ENCODE results near the gene UVRAG.

The UVRAG gene

GRCh38 chr11:75784085-75784478 lies 30.9 kb upstream of the UVRAG start:
- DNase-seq = no peak

- DNase-seq = no peak
Measured at GRCh38 chr11:75784506-75784905, 30.5 kb upstream of the UVRAG start.

GRCh38 chr11:75785187-75785586 lies 29.8 kb upstream of the UVRAG start:
- no peak for DNase-seq

- no peak for DNase-seq
Measured at GRCh38 chr11:75786101-75786736, 28.8 kb upstream of the UVRAG start.

GRCh38 chr11:75789521-75789920 lies 25.5 kb upstream of the UVRAG start:
- no peak for DNase-seq

- DNase-seq = no peak
Measured at GRCh38 chr11:75790986-75791385, 24.0 kb upstream of the UVRAG start.

GRCh38 chr11:75792127-75792731 lies 22.8 kb upstream of the UVRAG start:
- DNase-seq = no peak

- DNase-seq = no peak
Measured at GRCh38 chr11:75792997-75793800, 21.8 kb upstream of the UVRAG start.

GRCh38 chr11:75793966-75794365 lies 21.0 kb upstream of the UVRAG start:
- DNase-seq = no peak

- no peak for DNase-seq
Measured at GRCh38 chr11:75795276-75796090, 19.5 kb upstream of the UVRAG start.

GRCh38 chr11:75796091-75796435 lies 18.9 kb upstream of the UVRAG start:
- no peak for DNase-seq

GRCh38 chr11:75797116-75797515 lies 17.9 kb upstream of the UVRAG start:
- DNase-seq = no peak

- no peak for DNase-seq
Measured at GRCh38 chr11:75797792-75798191, 17.2 kb upstream of the UVRAG start.

GRCh38 chr11:75800136-75800675 lies 14.8 kb upstream of the UVRAG start:
- DNase-seq = no peak

GRCh38 chr11:75800728-75801361 lies 14.2 kb upstream of the UVRAG start:
- no peak for DNase-seq

GRCh38 chr11:75801362-75802020 lies 13.5 kb upstream of the UVRAG start:
- DNase-seq = no peak

GRCh38 chr11:75802021-75802912 lies 12.7 kb upstream of the UVRAG start:
- no peak for DNase-seq

- peak; percentile 78 for DNase-seq
Measured at GRCh38 chr11:75802913-75803820, 11.8 kb upstream of the UVRAG start.

- no peak for DNase-seq
Measured at GRCh38 chr11:75809111-75809510, 5.9 kb upstream of the UVRAG start.

- DNase-seq = no peak
Measured at GRCh38 chr11:75809991-75810390, 5.0 kb upstream of the UVRAG start.
